Middle frontal gyrus (tissue), 1 donor: Measurements from ENCODE around the gene MCF2L.
"Not testable (repeated sequence)": the region's sequence is repeated elsewhere in the genome, so short reads cannot be mapped to it uniquely, and the experiment has no call there.

Experiments
- DNase-seq: peaks from one replicate; pipeline ENCODE4 v3.0.0-alpha.2; 2015; ENCODE audit warnings: low spot score; ENCODE audit errors: extremely low spot score

MCF2L gene

DNA sequence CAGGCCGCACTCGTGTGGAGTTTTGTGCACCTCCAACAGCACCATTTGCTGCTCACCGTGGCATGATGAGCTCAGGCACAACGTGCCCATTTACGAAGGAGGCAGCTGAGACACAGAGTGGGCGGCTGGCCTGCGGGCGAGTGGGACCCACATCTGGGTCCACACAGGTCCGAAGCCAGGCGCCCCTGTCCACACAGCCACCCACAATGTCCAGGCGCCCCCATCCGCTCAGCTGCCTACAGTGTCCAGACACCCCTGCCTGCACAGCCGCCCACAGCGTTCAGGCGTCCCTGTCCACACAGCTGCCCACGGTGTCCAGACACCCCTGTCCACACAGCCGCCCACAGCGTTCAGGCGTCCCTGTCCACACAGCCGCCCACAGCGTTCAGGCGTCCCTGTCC, 94.1 kb downstream of the MCF2L start:
- DNase-seq: no peak

- DNase-seq: no peak
Observed at GRCh38 chr13:113064000-113064533, 95.1 kb downstream of the MCF2L start.

DNA sequence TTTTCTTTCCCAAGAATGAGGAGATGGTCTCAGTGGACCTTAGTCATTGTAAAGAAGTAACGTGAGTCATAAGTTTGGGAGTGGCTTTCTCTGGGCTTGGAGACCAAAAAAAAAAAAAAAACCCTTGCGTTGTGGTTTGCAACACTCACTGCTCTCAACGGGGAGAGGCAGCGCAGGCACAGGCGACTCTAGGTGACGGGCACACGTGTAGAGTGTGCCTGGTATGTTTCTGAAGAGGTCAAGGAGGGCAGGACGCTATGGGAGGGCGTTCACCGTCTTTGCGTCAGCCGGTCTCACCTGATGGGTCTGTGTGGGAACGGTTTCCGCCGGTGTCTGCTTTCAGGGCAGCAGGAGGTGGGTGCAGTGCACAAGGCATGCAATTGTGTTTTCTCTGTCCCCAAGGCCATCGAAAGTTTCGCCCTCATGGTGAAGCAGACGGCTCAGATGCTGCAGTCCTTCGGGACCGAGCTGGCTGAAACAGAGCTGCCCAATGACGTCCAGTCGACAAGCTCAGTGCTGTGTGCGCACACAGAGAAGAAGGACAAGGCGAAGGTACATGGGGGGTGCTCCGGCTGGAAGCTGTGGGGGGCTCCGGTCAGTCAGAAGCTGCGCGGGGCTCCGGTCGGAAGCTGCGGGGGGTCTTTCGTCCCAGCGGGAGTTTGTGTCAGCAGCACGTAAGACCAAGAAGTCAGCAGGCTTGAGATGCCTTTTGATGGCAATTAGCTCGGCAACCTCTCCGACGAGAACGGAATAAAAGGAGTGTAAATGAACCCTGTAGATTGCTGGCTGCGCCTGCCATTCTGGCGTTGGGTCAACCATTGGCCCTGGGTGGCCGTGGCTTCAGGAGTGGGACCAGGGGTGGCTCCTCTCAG, 95.8 kb downstream of the MCF2L start:
- DNase-seq: no peak

GRCh38 chr13:113065406-113066141, 96.6 kb downstream of the MCF2L start:
- no peak for DNase-seq

DNA sequence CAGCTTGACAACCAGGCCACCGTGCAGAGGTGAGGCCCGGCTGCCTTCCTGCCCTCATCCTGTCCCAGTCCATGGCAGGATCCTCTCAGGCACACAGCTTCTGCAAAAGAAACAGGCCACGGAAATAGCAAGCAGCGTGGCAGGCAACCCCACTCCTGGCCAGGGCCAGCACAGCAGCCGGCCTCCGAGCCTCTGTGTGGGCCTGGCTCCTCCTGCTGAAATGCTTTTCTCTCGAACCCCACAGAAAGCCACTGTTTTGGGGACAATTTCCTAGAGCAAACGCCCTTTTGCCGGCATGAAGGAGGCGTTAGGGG, 97.1 kb downstream of the MCF2L start:
- DNase-seq: no peak

GRCh38 chr13:113066746-113067145, 97.7 kb downstream of the MCF2L start:
- DNase-seq: no peak

DNA sequence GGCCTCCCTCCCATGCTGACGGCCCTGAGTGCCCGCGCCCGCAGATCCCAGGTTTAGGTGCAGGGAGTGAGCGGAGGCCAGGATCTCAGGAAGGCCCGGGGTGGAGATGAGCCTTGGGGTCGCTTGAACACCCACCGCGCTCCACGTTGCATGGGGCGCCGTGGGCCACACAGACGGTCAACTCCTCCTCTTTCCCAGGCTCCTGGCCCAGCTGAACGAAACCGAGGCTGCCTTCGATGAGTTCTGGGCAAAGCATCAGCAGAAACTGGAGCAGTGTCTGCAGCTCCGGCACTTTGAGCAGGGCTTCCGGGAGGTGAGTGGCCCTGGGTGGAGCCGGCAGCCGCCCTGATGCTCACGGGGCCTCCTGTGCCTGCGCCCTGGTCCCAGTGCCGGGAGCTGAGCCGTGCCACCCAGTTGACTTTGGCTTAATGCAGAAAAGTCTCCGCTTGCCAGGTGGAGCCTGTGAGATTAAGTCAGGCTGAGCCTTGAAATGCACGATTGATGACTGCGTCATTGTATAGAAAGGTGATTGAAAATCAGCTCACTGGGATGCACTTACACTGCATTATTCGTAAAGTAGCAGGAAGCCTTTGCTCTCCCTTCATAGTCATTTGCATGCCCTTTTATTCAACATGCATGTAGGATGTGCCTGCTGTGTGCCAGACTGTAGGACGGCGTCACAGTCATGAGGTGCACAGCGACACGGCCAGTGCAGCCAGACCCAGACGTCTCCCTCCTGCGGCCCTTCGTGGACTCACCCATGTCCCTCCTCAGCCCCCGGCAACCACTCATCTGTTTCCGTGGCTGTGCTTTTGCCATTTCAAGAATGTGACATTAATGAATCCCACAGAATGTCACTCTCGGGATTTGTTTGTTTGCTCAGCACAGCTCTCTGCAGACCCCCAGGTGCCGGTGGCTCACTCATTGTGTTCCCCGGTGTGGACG, 101.1 kb downstream of the MCF2L start:
- DNase-seq: no peak

GRCh38 chr13:113070855-113071254, 101.8 kb downstream of the MCF2L start:
- DNase-seq: no peak

GRCh38 chr13:113072376-113072775, 103.4 kb downstream of the MCF2L start:
- DNase-seq: no peak

DNA sequence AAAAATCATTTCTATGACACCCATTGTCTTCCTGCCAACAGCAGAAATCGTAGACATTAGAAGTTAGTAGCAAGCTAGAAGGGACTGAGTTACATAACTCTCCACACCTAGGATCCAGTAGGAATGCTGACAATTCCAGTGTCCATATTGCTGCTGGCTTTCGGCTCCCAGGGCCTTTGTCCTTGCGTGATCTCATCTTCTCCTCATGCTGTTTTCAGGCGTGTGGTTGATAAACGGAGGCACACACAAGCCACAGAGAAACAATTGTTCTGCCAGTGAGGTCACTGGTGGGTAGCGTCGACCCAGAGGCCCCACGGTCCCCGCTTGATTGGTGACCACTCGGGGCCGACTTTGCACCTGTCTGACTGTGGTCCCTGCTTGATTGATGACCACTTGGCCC, 104.9 kb downstream of the MCF2L start:
- DNase-seq: no peak

GRCh38 chr13:113074401-113074800, 105.4 kb downstream of the MCF2L start:
- DNase-seq: no peak

- DNase-seq: no peak
Observed at GRCh38 chr13:113074876-113075275, 105.9 kb downstream of the MCF2L start.

DNA sequence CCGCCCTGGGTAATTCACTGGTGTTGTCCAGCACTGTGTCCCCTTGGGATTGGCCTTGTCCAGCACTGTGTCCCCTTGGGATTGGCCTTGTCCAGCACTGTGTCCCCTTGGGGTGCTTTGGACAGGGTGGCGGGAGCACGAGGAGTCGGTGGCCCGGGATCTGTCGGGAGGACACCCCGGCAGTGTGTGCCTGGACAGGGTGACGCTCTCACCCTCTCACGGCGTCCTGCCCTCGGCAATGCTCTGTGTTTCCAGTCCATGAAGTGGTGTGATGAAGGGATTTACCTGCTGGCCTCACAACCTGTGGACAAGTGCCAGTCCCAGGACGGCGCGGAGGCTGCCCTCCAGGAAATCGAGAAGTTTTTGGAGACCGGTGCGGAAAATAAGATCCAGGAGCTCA, 106.7 kb downstream of the MCF2L start:
- no peak for DNase-seq

- no peak for DNase-seq
Observed at GRCh38 chr13:113076681-113077401, 107.8 kb downstream of the MCF2L start.

DNA sequence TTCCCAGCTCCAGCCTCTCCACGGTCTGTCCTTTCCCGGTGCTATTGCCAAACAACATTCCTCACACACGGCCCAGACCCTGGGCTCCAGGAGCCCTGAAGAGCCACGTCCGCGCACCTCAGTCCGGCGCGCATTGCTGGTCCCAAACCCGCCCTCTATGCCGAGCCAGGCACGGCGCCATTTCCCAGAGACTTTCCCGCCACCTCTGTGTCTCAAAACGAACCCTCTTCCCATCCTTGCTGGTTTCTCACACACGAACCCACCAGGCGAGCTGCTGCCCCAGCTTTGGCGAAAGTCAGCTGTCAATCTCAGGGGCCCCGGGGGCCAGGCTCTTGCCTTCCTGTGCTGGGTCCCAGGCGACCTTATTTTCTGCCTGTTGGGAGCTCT, 108.5 kb downstream of the MCF2L start:
- DNase-seq: no peak

DNA sequence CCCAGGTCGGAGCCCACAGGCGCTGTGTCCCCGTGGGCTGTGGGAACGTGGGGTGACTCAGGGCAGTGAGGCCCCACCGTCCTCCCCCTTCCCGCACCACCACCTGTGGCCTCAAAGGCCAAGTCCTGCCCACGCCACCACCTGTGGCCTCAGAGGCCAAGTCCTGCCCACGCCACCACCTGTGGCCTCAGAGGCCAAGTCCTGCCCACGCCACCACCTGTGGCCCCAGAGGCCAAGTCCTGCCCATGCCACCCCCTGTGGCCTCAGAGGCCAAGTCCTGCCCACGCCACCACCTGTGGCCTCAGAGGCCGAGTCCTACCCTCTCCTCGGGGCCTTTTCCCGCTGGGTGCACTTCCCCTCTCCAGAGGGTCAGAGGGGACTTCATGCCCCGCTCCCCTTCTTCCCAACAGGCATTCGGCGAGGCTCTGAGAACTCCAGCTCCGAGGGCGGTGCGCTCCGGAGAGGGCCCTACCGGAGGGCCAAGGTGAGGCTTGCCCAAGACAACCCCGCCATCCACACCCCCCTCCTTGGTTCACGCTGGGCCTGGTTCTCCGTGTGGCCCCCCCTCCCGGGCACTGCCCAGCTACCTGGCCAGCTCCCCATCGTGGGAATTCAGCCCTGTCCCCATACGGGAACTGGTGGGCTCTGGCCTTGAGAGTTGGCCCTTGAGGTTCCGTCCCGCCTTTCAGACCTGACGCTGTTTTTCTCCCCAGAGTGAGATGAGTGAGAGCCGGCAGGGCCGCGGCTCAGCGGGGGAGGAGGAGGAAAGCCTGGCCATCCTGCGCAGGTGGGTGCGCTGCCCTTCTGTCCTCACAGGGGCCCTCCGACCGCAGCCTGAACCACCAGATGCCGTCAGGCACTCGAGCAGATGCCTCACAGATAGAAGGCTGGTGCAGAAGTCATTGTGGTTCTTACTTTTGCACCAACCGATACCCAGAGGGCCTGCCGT, 109.2 kb downstream of the MCF2L start:
- DNase-seq: no peak

GRCh38 chr13:113078902-113079780, 110.1 kb downstream of the MCF2L start:
- DNase-seq: no peak

GRCh38 chr13:113079781-113080080, 110.7 kb downstream of the MCF2L start:
- DNase-seq: not testable (repeated sequence)

GRCh38 chr13:113080361-113080831, 111.4 kb downstream of the MCF2L start:
- DNase-seq: no peak
